ENCODE results near the gene FILIP1L. TPM values are rescaled to one million over a fixed set of nuclear protein-coding genes. Genes with fewer than 3 reads are reported as not detected.

The FILIP1L gene
- total and polyA plus RNA-seq, 2 of the 4 experiments (the other 2 are of a cell fraction), result 11.5 to 19.9 TPM

DNA sequence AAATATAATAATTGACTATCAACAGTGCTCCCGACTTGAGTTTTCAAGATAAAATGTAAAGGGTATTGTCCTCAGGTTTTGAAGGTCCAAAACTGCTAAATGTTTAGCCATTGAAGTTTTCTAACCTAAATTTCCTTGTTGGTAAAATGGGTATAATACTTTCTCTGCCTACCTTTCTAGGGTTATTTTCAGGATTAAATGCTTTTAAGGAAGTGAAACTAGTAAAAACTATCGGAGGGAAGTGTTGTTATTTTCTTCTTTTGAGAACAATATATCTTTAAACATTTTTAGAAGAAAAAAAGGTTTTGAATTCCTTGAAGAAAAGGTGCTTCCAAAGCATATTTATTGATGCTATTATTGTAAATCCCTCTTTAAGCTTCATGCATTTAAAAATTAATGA, 67.3 kb downstream of the FILIP1L start:
- in situ Hi-C loops (cut with MboI; ENCODE audit: low sequenced_read_pairs) (no loop called here), dilution Hi-C loops (cut with HindIII; ENCODE audit: low sequenced_read_pairs, unreplicated experiment) (no loop called here), intact Hi-C loops (cut with micrococcal nuclease) (no loop called here)
- POLR2A ChIA-PET (ENCODE audit: unreplicated experiment), result interaction anchor here (0.6 to 1.2 kb wide), 3 partner anchors 171 to 214 kb away, joined by 3 read pairs; partner anchors contain the start of gene TBC1D23
- no peak overlapping the region for H3K4me3 ChIP-seq (ENCODE audit: insufficient read depth, low read depth, low read length)
- H4K5ac ChIP-seq (ENCODE audit: low read depth, low read length), result no peak overlapping the region
- H2BK15ac ChIP-seq (ENCODE audit: low read depth, low read length), result no peak overlapping the region; the same call in 2 of the 3 replicates
- no peak overlapping the region for H4K91ac ChIP-seq (ENCODE audit: insufficient read depth, low read depth, low read length)
- TF ChIP-seq FOS (IDR thresholded peaks at IDR 0.05; ENCODE audit: low read depth, low read length) (no peak), BHLHE40 (IDR thresholded peaks at IDR 0.05; ENCODE audit: low read depth, low read length) (no peak), RCOR1 (IDR thresholded peaks at IDR 0.05; ENCODE audit: insufficient replicate concordance, low read length) (no peak), POLR2A (IDR thresholded peaks at IDR 0.05; ENCODE audit: low read depth, low read length) (no peak), RFX5 (IDR thresholded peaks at IDR 0.05; ENCODE audit: low read depth, low read length) (no peak), MXI1 (IDR thresholded peaks at IDR 0.05; ENCODE audit: borderline replicate concordance, low read depth, low read length) (no peak), CEBPB (IDR thresholded peaks at IDR 0.05; ENCODE audit: low read depth, low read length) (no peak), RAD21 (IDR thresholded peaks at IDR 0.05; ENCODE audit: low read length) (no peak), NFE2L2 (IDR thresholded peaks at IDR 0.05; ENCODE audit: low read depth, low read length) (no peak), MAFK (IDR thresholded peaks at IDR 0.05; ENCODE audit: low read depth, low read length) (no peak), SMC3 (IDR thresholded peaks at IDR 0.05; ENCODE audit: low read depth, low read length) (no peak), MAZ (IDR thresholded peaks at IDR 0.05; ENCODE audit: borderline replicate concordance, low read depth, low read length) (no peak), CHD1 (IDR thresholded peaks at IDR 0.05; ENCODE audit: low read depth, low read length) (no peak)
- TF ChIP-seq, protein P1, sequence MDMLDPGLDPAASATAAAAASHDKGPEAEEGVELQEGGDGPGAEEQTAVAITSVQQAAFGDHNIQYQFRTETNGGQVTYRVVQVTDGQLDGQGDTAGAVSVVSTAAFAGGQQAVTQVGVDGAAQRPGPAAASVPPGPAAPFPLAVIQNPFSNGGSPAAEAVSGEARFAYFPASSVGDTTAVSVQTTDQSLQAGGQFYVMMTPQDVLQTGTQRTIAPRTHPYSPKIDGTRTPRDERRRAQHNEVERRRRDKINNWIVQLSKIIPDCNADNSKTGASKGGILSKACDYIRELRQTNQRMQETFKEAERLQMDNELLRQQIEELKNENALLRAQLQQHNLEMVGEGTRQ (IDR thresholded peaks at IDR 0.05; ENCODE audit: low read depth, low read length), result no peak
- TF ChIP-seq, protein P2, sequence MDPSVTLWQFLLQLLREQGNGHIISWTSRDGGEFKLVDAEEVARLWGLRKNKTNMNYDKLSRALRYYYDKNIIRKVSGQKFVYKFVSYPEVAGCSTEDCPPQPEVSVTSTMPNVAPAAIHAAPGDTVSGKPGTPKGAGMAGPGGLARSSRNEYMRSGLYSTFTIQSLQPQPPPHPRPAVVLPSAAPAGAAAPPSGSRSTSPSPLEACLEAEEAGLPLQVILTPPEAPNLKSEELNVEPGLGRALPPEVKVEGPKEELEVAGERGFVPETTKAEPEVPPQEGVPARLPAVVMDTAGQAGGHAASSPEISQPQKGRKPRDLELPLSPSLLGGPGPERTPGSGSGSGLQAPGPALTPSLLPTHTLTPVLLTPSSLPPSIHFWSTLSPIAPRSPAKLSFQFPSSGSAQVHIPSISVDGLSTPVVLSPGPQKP (IDR thresholded peaks at IDR 0.05; ENCODE audit: borderline replicate concordance, low read depth, low read length), result no peak
- TF ChIP-seq, protein P3, sequence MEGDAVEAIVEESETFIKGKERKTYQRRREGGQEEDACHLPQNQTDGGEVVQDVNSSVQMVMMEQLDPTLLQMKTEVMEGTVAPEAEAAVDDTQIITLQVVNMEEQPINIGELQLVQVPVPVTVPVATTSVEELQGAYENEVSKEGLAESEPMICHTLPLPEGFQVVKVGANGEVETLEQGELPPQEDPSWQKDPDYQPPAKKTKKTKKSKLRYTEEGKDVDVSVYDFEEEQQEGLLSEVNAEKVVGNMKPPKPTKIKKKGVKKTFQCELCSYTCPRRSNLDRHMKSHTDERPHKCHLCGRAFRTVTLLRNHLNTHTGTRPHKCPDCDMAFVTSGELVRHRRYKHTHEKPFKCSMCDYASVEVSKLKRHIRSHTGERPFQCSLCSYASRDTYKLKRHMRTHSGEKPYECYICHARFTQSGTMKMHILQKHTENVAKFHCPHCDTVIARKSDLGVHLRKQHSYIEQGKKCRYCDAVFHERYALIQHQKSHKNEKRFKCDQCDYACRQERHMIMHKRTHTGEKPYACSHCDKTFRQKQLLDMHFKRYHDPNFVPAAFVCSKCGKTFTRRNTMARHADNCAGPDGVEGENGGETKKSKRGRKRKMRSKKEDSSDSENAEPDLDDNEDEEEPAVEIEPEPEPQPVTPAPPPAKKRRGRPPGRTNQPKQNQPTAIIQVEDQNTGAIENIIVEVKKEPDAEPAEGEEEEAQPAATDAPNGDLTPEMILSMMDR (conservative IDR thresholded peaks at IDR 0.05; ENCODE audit: low read depth, low read length), result no peak
- no peak overlapping the region for H2AK5ac ChIP-seq (ENCODE audit: low read depth, low read length)
- H3K79me1 ChIP-seq (ENCODE audit: low read depth in 1 of 2, low read length in 2 of 2), result peaks cover 0 to 8% of the 10 kb centered on the region in 2 experiments; a peak in 3 of 4 replicates
- H3K4me1 ChIP-seq (ENCODE audit: control insufficient read depth, insufficient read depth, low read length), result peaks cover 17% of the 10 kb centered on the region
- WGBS, 2 experiments (ENCODE audit: extremely low coverage in 2 of 2, insufficient read length in 1 of 2), result no CpG with 5 or more reads among the region's 2 CpGs
- no peak overlapping the region for H3K56ac ChIP-seq (ENCODE audit: extremely low read depth, insufficient read depth, low read length)
- H3K27me3 ChIP-seq (ENCODE audit: control insufficient read depth, insufficient read depth, low read length), result peaks cover 4% of the 10 kb centered on the region; the same call in 1 of the 2 replicates
- peak overlapping the region; percentile 78 for H2BK5ac ChIP-seq (ENCODE audit: low read depth, low read length, poor library complexity, severe bottlenecking)
- no peak overlapping the region for H2BK120ac ChIP-seq (ENCODE audit: low read depth, low read length)
- ATAC-seq (ENCODE audit: low read depth) (no peak), DNase-seq (no peak)
- no peak overlapping the region for H3K23ac ChIP-seq (ENCODE audit: low read depth, low read length)
- H3K9me3 ChIP-seq (ENCODE audit: control insufficient read depth, insufficient read depth, low read length), result no peaks in the 10 kb centered on the region
- no peak overlapping the region for H2AFZ ChIP-seq (replicated peaks; ENCODE audit: low read length, poor library complexity)
- H3K27ac ChIP-seq (ENCODE audit: insufficient read depth, low read length), result no peak overlapping the region
- H3K36me3 ChIP-seq (ENCODE audit: control insufficient read depth, insufficient read depth, low read length), result no peaks in the 10 kb centered on the region
- no peak overlapping the region for H2BK20ac ChIP-seq (ENCODE audit: low read depth, low read length)
- no peaks in the 10 kb centered on the region for H4K20me1 ChIP-seq (ENCODE audit: insufficient read depth, low read length)
- no peak overlapping the region for H3K9ac ChIP-seq (ENCODE audit: low read depth, low read length)
- BruUV-seq (replicated peaks), result no TSS peak
- H2AK9ac ChIP-seq (replicated peaks; ENCODE audit: low read depth, low read length, poor library complexity), result no peak overlapping the region
- no peak overlapping the region for H3K14ac ChIP-seq (replicated peaks; ENCODE audit: low read depth, low read length)
- H3K4me2 ChIP-seq (ENCODE audit: low read depth, low read length), result no peak overlapping the region
- peak overlapping the region; percentile 16; the same call in 1 of the 2 replicates for H3K18ac ChIP-seq (ENCODE audit: low read depth, low read length)
- H3K4ac ChIP-seq (ENCODE audit: low read depth, low read length), result no peak overlapping the region
- H3K9me1 ChIP-seq (ENCODE audit: insufficient read depth, low read length), result peaks cover 5% of the 10 kb centered on the region; the same call in 1 of the 2 replicates
- no peak overlapping the region; a peak in 1 of 4 replicates for H4K8ac ChIP-seq (ENCODE audit: low read depth in 2 of 2, low read length in 2 of 2)
- CTCF ChIA-PET, result interaction anchor here (0.6 to 1.6 kb wide), 2 partner anchors 207 to 215 kb away, joined by 3 to 7 read pairs; no protein-coding TSS in a partner anchor

Measured in IMR-90 (cell line).